SJCRH30 (cell line): ENCODE results near the gene COL20A1. TPM values are rescaled to one million over a fixed set of nuclear protein-coding genes. Genes with fewer than 3 reads are reported as not detected.
"Not testable (repeated sequence)": the region's sequence is repeated elsewhere in the genome, so short reads cannot be mapped to it uniquely, and the experiment has no call there.

Experiments
- DNase-seq, 2 experiments: peaks; one replicate each; pipeline ENCODE4 v3.0.0-alpha.2; 2015 to 2020
- H3K27ac ChIP-seq: fragments of 250-450 bp; sonication (Bioruptor Pico); 2 replicates; pipeline ENCODE4 v1.5.1; 2020; ENCODE audit warnings: mild to moderate bottlenecking, moderate library complexity
- H3K27me3 ChIP-seq: fragments of 250-450 bp; sonication (Bioruptor Pico); 2 replicates; pipeline ENCODE4 v1.5.1; 2020; ENCODE audit warnings: mild to moderate bottlenecking, moderate library complexity
- H3K36me3 ChIP-seq: fragments of 250-450 bp; sonication (Bioruptor Pico); 2 replicates; pipeline ENCODE4 v1.5.1; 2020; ENCODE audit warnings: mild to moderate bottlenecking, moderate library complexity
- H3K4me1 ChIP-seq: fragments of 250-450 bp; sonication (Bioruptor Pico); 2 replicates; pipeline ENCODE4 v1.5.1; 2020; ENCODE audit warnings: mild to moderate bottlenecking, moderate library complexity
- H3K4me3 ChIP-seq: fragments of 250-450 bp; sonication (Bioruptor Pico); 2 replicates; pipeline ENCODE4 v1.5.1; 2020; ENCODE audit warnings: mild to moderate bottlenecking, moderate library complexity
- H3K9me3 ChIP-seq: fragments of 250-450 bp; sonication (Bioruptor Pico); replicated peaks from 2 replicates; pipeline ENCODE4 v1.5.1; 2020; ENCODE audit warnings: mild to moderate bottlenecking, moderate library complexity
- total RNA-seq: library from RNA; depleted of rRNA; stranded (reverse); fragments of >200 nt; shearing (Covaris generic); gene quantifications from 2 replicates; pipeline ENCODE4 v1.2.3, GENCODE V29; 2014

COL20A1 gene
- total RNA-seq, 1 experiment from 2014 or later, result not detected

DNA sequence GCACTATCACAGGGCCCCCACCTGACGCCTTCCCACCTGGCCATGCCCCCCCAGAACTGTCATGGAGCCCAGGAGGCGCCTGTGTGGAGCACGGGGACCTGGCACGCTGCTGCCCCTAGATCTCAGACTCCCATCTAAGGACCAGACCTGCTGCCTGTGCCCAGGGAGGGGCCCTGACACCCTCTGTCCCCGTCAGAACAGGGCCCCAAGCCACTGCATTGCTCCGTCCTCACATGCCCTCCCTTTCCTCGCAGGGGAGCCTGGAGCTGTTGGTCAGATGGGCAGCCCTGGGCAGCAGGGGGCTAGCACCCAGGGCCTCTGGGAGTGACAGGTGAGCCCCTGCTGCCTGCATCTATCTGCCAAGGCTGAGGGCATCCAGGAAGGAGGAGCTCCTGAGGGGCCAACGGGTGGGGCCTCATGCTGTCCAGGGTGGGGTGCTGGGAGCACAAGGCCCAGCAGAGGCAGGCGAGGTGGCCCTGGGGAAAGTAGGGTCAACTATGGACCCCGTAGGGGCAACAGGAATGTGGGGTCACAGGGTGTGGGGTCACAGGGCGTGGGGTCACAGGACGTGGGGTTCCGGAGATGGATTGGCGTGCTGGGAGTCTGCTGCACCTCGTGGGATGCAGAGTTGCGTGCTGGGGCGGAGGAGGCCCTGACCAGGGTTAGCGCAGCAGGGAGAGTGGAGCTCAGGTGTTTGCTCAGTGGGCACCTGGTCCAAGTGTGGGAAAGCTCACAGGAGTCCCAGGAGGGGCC, 36.5 kb downstream of the COL20A1 start:
- peaks cover 5% of the 10 kb centered on the region for H3K27me3 ChIP-seq
- no peaks in the 10 kb centered on the region for H3K36me3 ChIP-seq
- H3K4me1 ChIP-seq, result no peaks in the 10 kb centered on the region
- peaks cover 7% of the 10 kb centered on the region; the same call in 1 of the 2 replicates for H3K9me3 ChIP-seq
- H3K27ac ChIP-seq, result no peak overlapping the region
- no peak overlapping the region for H3K4me3 ChIP-seq
- no peak for DNase-seq

DNA sequence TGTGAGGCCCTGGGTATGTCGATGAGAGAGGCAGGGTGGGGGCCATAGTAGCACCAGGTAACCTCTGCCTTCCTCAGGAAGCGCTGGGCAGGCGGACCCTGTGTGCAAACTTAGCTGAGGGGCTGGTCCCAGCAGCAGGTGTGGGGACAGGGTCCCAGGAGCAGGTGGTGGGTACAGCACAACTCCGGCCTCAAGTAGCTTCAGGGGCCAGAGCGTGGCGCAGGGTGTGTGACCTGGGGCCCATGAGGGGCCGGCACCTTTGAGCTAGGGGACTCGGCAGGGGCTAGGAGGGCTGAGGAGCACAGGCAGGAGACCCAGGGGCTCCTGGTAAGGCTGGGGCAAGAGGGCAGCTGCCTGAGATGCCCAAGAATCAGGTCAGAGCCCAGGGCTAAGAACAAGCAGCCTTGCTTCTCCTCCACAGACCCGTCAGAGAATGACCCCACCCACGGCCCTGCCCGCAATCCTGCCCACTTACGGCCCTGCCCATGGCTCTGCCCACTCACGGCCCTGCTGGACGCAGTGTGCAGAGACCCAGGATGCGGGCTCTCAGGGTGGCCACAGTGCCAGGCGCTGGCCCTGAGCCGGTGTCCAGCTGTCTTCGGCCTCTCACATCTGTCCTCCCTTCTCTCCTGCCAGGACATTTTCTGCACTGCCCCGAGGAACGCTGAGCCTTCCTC, 37.2 kb downstream of the COL20A1 start:
- Histone ChIP-seq H3K36me3 (no peaks in the 10 kb centered on the region), H3K9me3 (peaks cover 7% of the 10 kb centered on the region; the same call in 1 of the 2 replicates), H3K4me1 (no peaks in the 10 kb centered on the region), H3K27me3 (peaks cover 5% of the 10 kb centered on the region), H3K4me3 (no peak overlapping the region), H3K27ac (no peak overlapping the region)
- DNase-seq, result no peak

DNA sequence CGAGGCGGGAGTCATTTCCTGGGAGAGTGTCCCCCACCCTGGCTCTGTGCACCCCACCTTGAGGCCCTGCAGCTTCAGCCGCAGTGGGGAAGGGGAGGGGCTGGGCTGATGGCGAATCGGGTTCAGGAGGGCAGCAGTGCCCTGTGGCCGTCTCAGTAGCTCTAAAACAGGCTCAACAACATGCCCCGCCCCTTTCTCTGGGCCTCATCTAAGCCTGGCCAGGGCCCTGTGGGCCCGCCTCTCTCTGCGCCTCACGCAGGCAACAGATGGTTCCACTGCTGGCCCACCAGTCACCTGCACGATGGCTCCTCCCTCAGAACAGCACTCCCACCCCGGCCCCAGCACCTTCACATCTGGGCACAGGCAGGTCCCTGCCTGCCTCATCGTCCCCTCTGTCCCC, 38.0 kb downstream of the COL20A1 start:
- Histone ChIP-seq H3K4me1 (no peaks in the 10 kb centered on the region), H3K27ac (no peak overlapping the region), H3K36me3 (no peaks in the 10 kb centered on the region), H3K27me3 (peaks cover 5% of the 10 kb centered on the region), H3K4me3 (no peak overlapping the region), H3K9me3 (peaks cover 7% of the 10 kb centered on the region; the same call in 1 of the 2 replicates)
- DNase-seq, result no peak

DNA sequence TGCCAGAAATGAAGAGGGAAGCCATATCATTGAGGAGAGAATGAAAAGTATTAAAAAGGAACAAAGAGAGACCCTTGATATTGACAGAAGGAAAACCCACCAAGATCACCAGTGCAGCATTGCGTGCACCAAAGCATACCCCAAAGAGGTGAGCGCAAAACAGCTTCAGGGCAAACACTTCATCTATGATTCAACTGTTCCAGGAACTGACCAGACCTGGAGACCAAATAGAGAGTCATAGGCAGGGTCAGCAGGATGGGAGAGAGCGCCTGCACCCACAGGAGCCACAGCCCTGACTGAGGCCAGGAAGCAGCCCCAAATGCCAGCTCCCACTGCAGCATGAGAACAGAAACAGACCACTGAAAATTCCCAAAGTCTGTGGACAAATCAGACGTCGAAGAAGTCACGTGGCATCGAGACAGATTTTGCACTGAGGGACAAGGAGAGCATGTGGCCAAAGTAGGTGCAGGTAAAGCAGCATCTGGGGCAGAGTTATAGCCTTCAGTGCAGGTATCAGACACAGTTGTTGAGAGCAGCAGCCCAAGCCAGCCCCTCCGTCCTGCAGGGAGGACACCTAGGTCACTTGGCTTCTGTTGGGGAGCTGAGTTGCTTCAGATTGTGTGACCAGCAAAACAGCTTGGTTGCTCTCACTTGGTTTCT, 38.9 kb downstream of the COL20A1 start:
- Histone ChIP-seq H3K27ac (no peak overlapping the region), H3K4me1 (no peaks in the 10 kb centered on the region), H3K9me3 (peaks cover 5% of the 10 kb centered on the region; the same call in 1 of the 2 replicates), H3K4me3 (no peak overlapping the region), H3K36me3 (no peaks in the 10 kb centered on the region), H3K27me3 (peaks cover 5% of the 10 kb centered on the region)
- DNase-seq, result no peak

DNA sequence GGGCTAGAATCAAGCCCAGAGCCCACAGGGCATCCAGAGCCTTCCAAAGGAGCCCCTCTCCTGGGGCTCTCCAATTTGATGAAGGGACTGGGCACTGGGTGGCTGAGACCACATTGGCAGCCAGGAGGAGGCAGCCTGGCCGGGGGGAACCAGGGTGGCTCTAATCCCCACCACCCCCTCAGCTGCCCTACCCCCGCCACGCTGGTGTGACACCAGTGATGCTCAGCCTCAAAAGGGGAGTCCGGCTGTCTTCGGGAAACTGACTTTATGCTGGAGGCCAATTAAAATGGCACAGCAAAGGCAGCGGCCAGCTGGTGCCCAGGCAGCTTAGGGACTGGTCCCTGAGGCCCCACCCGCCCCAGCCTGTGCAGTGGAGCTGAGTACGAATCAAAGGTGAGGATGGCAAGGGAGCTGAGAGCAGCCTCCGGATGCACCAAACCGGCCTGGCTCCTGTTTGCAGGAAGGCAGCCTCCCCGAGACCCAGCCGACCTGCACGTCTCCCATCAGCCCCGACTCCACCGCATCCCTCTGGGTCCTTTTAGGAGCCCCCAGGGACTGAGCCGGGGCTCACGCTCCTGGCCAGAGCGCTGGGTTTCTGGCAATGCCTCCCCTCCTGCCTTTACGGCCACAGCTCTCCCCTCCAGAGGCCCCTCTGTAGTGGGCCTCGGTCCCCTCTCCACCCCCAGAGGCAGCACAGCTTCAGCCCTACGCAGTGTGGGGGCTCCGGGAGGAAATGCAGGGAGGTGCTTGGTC, 39.7 kb downstream of the COL20A1 start:
- H3K4me1 ChIP-seq, result no peaks in the 10 kb centered on the region
- H3K9me3 ChIP-seq, result peaks cover 4% of the 10 kb centered on the region; the same call in 1 of the 2 replicates
- peaks cover 10% of the 10 kb centered on the region for H3K27me3 ChIP-seq
- H3K27ac ChIP-seq, result no peak overlapping the region
- DNase-seq, result no peak
- H3K4me3 ChIP-seq, result no peak overlapping the region
- no peaks in the 10 kb centered on the region for H3K36me3 ChIP-seq

DNA sequence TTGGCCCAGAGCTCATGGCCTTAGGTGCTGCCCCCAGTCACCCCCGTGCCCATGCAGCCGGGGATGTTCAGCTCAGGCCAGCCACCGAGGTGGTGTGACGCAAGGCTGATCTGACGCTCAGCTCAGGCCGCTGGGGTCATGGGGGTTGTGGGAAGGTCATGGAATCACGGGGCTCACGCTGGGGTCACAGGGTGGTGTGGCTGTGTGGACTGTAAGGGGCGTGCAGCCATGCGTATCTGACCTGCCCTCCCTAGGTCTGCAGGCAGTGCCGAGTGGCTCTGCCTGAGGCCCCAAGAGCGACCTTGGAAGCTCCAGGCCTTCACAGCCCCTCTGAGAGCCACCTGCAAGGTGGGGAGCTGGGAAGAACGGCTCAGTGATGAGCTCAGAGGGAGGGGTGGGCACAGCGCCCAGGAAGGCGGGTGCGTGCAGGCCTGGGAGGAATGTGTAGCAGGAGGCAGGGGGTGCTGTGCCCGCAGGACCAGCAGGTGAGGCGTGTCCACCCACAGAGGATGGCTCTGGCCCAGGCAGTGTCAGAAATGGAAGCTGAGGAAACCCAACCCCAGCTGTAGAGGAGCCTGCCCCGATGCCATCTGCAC, 40.4 kb downstream of the COL20A1 start:
- Histone ChIP-seq H3K4me1 (no peaks in the 10 kb centered on the region), H3K36me3 (no peaks in the 10 kb centered on the region), H3K9me3 (peaks cover 4% of the 10 kb centered on the region; the same call in 1 of the 2 replicates), H3K4me3 (no peak overlapping the region), H3K27me3 (peaks cover 10% of the 10 kb centered on the region), H3K27ac (no peak overlapping the region)
- DNase-seq, result no peak

DNA sequence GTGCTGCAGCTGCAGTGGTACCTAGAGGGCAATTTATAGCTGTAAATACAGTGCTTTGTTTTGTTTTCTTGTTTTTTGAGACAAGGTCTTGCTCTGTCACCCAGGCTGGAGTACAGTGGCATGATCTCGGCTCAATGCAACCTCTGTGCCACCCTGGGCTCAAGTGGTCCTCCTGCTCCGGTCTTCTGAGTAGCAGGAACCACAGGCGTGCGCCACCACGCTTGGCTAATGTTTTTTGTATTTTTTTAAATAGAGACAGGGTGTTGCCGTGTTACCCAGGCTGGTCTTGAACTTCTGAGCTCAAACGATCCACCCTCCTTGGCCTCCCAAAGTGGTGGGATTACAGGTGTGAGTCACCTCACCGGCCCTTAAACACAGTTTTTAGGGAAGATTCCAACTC, 41.4 kb downstream of the COL20A1 start:
- DNase-seq, result no peak
- Histone ChIP-seq H3K4me3 (no peak overlapping the region), H3K27me3 (peaks cover 5% of the 10 kb centered on the region), H3K27ac (no peak overlapping the region), H3K36me3 (no peaks in the 10 kb centered on the region), H3K4me1 (no peaks in the 10 kb centered on the region), H3K9me3 (peaks cover 4% of the 10 kb centered on the region; the same call in 1 of the 2 replicates)

DNA sequence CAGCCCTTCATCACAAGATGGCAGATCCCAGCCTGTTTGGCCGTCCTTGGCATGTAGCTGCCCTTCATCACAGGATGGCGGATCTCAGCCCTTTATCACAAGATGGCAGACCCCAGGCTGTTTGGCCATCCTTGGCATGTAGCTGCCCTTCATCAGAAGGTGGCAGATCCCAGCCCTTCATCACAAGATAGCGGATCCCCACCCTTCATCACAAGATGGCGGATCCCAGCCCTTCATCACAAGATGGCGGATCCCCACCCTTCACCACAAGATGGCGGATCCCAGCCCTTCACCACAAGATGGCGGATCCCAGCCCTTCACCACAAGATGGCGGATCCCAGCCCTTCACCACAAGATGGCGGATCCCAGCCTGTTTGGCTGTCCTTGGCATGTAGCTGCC, 42.1 kb downstream of the COL20A1 start:
- DNase-seq, H3K27me3 ChIP-seq, H3K27ac ChIP-seq, H3K4me1 ChIP-seq, H3K4me3 ChIP-seq, H3K9me3 ChIP-seq, H3K36me3 ChIP-seq: not testable (repeated sequence)

DNA sequence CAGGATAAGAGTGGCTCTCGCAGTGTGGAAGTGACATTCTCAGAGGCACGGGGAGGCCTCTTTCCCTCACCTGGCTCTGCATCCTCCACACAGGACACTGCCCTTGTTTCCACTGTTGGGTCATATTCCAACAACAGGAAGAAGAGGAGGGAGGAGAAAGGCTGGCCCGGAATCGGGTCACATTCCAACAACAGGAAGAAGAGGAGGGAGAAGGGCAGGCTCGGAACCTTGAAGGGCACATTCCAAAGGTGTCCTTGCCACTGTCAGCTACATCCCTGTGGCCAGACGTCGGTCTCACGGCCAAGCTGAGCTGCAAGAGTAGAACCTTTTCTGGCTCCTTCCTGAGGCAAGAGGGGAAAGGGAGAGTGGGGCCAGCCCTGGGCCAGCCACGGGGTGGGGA, 42.7 kb downstream of the COL20A1 start:
- Histone ChIP-seq H3K9me3 (peaks cover 4% of the 10 kb centered on the region; the same call in 1 of the 2 replicates), H3K27me3 (peaks cover 5% of the 10 kb centered on the region; the same call in 1 of the 2 replicates), H3K36me3 (no peaks in the 10 kb centered on the region), H3K27ac (no peak overlapping the region), H3K4me3 (no peak overlapping the region), H3K4me1 (no peaks in the 10 kb centered on the region)
- DNase-seq, result no peak

DNA sequence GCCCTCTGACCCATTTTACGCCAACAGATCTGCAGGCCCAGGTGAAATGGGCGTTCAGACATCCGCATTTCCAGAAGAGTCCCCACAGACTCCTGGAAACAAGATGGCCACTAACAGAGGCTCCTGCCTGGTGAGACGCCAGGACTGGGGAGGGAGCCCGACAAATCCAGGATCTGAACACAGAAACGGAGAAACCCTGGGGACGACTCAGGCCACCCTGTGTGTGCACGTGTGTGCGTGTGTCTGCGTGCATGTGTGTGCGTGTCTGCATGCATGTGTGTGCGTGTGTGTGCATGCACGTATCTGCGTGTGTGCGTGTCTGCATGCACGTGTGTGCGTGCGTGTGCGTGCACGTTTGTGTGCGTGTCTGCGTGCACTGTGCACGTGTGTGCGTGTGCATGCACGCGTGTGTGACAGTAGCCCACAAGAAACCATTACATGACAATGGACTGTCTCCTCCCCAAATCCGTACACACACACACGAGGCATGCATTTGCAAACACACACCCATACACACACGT, 43.3 kb downstream of the COL20A1 start:
- no peak for DNase-seq
- Histone ChIP-seq H3K27ac (no peak overlapping the region), H3K36me3 (no peaks in the 10 kb centered on the region), H3K4me3 (no peak overlapping the region), H3K9me3 (peaks cover 4% of the 10 kb centered on the region; the same call in 1 of the 2 replicates), H3K4me1 (no peaks in the 10 kb centered on the region), H3K27me3 (peaks cover 5% of the 10 kb centered on the region; the same call in 1 of the 2 replicates)

DNA sequence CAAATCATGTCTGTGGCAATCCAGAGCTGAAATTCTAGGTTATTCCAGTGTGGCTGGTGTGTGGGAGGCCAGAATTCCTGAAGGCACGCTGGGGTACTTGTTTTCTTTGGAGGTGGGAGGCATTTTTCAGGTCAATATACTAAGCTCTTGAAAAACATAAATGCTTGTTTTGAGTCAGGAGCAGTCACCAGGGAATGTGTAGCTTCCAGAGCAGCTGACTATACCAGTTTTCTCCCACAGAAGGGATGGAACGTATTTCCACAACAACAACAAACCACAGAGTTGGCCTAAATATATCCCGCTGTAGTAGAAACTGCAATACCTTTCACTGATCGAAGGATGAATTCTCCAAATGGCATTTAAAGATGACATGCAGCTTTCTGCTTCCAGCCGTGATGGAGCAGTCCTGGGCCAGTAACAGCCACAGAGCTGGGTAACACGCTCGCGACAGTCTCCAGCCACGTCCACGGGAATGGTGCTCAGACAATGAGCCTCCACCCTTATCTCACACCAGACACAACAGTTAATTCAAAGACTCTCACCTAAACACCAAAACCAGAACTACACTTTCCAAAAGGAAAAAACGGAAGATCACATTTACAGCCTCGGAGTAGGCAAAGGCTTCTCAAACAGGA, 44.9 kb downstream of the COL20A1 start:
- Histone ChIP-seq H3K9me3 (peaks cover 4% of the 10 kb centered on the region; the same call in 1 of the 2 replicates), H3K27me3 (peaks cover 5% of the 10 kb centered on the region; the same call in 1 of the 2 replicates), H3K4me3 (no peak overlapping the region), H3K36me3 (no peaks in the 10 kb centered on the region), H3K27ac (no peak overlapping the region), H3K4me1 (peaks cover 5% of the 10 kb centered on the region; the same call in 1 of the 2 replicates)
- no peak for DNase-seq

DNA sequence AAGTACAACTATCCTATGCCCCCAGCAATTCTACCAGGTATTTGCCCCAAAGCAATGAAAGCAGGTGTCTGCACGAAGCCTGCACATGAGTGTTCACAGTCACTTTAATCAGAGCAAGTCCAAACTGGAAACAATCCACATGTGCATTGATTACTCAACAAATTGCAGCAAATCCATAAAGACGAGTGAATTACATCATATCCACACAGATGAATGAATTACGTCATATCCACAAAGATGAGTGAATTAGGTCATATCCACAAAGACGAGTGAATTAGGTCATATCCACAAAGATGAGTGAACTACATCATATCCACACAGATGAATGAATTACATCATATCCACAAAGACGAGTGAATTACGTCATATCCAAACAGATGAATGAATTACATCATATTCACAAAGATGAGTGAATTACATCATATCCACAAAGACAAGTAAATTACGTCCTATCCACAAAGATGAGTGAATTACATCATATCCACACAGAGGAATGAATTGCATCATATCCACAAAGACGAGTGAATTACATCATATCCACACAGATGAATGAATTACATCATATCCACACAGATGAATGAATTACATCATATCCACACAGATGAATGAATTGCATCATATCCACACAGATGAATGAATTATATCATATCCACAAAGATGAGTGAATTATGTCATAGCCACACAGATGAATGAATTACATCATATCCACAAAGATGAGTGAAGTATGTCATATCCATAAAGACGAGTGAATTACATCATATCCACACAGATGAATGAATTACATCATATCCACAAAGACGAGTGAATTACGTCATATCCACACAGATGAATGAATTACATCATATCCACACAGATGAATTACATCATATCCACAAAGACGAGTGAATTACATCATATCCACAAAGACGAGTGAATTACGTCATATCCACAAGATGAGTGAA, 46.4 kb downstream of the COL20A1 start:
- H3K4me3 ChIP-seq, H3K27me3 ChIP-seq, H3K9me3 ChIP-seq, H3K36me3 ChIP-seq, H3K27ac ChIP-seq, DNase-seq: not testable (repeated sequence)
- H3K4me1 ChIP-seq, result peaks cover 19% of the 10 kb centered on the region; the same call in 1 of the 2 replicates
